Neural progenitor cell (in vitro differentiated cells): Measurements from ENCODE around the gene VSTM2A.

Experiments
- EZH2 ChIP-seq: fragments of 200-600 bp; sonication (generic); IDR thresholded peaks from 2 replicates; pipeline ENCODE4 v1.6.1; 2017; ENCODE audit warnings: antibody characterized with exemption, mild to moderate bottlenecking, moderate library complexity
- TF ChIP-seq, protein P1 (sequence below): fragments of 200-600 bp; sonication (generic); IDR thresholded peaks from 2 replicates; pipeline ENCODE4 v1.5.1; 2017; ENCODE audit warnings: antibody characterized with exemption, mild to moderate bottlenecking

GRCh38 chr7:54596747-54597146 is 54.6 kb downstream of the VSTM2A start:
- no peak for TF ChIP-seq EZH2
- TF ChIP-seq, protein P1, sequence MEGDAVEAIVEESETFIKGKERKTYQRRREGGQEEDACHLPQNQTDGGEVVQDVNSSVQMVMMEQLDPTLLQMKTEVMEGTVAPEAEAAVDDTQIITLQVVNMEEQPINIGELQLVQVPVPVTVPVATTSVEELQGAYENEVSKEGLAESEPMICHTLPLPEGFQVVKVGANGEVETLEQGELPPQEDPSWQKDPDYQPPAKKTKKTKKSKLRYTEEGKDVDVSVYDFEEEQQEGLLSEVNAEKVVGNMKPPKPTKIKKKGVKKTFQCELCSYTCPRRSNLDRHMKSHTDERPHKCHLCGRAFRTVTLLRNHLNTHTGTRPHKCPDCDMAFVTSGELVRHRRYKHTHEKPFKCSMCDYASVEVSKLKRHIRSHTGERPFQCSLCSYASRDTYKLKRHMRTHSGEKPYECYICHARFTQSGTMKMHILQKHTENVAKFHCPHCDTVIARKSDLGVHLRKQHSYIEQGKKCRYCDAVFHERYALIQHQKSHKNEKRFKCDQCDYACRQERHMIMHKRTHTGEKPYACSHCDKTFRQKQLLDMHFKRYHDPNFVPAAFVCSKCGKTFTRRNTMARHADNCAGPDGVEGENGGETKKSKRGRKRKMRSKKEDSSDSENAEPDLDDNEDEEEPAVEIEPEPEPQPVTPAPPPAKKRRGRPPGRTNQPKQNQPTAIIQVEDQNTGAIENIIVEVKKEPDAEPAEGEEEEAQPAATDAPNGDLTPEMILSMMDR, result no peak
